Measurements from ENCODE around the gene EHD2.
"Not testable (repeated sequence)": the region's sequence is repeated elsewhere in the genome, so short reads cannot be mapped to it uniquely, and the experiment has no call there.

Gene EHD2

GRCh38 chr19:47716270-47716937 is 3.2 kb downstream of the EHD2 start:
- DNase-seq = no peak

GRCh38 chr19:47718415-47719046 is 5.3 kb downstream of the EHD2 start:
- DNase-seq = not testable (repeated sequence)

GRCh38 chr19:47719047-47719859 is 6.0 kb downstream of the EHD2 start:
- no peak for DNase-seq

- no peak for DNase-seq
Measured at GRCh38 chr19:47720669-47721422, 7.6 kb downstream of the EHD2 start.

- peak; percentile 43 for DNase-seq
Measured at GRCh38 chr19:47723581-47723940, 10.3 kb downstream of the EHD2 start.

GRCh38 chr19:47725759-47726401 is 12.7 kb downstream of the EHD2 start:
- no peak for DNase-seq

GRCh38 chr19:47726467-47726866 is 13.2 kb downstream of the EHD2 start:
- DNase-seq = no peak

- not testable (repeated sequence) for DNase-seq
Measured at GRCh38 chr19:47728295-47728694, 15.1 kb downstream of the EHD2 start.

- DNase-seq = peak; percentile 37
Measured at GRCh38 chr19:47729468-47729798, 16.2 kb downstream of the EHD2 start.

- peak; percentile 92 for DNase-seq
Measured at GRCh38 chr19:47729799-47730520, 16.7 kb downstream of the EHD2 start.

GRCh38 chr19:47730521-47730889 is 17.3 kb downstream of the EHD2 start:
- no peak for DNase-seq

- DNase-seq = no peak
Measured at GRCh38 chr19:47730910-47731309, 17.7 kb downstream of the EHD2 start.

GRCh38 chr19:47735131-47735530 is 21.9 kb downstream of the EHD2 start:
- DNase-seq = no peak

GRCh38 chr19:47740866-47741519 is 27.8 kb downstream of the EHD2 start:
- no peak for DNase-seq

- no peak for DNase-seq
Measured at GRCh38 chr19:47741544-47742140, 28.4 kb downstream of the EHD2 start.

- no peak for DNase-seq
Measured at GRCh38 chr19:47742634-47743033, 29.4 kb downstream of the EHD2 start.

GRCh38 chr19:47745010-47745901 is 32.0 kb downstream of the EHD2 start, which contains the start of gene NOP53:
Gene NOP53, plus strand, starts transcription at chr19:47745546. Its CDS starts 14 bp downstream, at chr19:47745560.
- DNase-seq = peak; percentile 97

- DNase-seq = not testable (repeated sequence)
Measured at GRCh38 chr19:47746129-47746528, 32.9 kb downstream of the EHD2 start.

GRCh38 chr19:47749326-47749725 is 36.1 kb downstream of the EHD2 start:
- no peak for DNase-seq

GRCh38 chr19:47750752-47751151 is 37.5 kb downstream of the EHD2 start:
- no peak for DNase-seq
